ENCODE results near the gene ZNF74.
"Not testable (repeated sequence)": the region's sequence is repeated elsewhere in the genome, so short reads cannot be mapped to it uniquely, and the experiment has no call there.

The ZNF74 gene

DNA sequence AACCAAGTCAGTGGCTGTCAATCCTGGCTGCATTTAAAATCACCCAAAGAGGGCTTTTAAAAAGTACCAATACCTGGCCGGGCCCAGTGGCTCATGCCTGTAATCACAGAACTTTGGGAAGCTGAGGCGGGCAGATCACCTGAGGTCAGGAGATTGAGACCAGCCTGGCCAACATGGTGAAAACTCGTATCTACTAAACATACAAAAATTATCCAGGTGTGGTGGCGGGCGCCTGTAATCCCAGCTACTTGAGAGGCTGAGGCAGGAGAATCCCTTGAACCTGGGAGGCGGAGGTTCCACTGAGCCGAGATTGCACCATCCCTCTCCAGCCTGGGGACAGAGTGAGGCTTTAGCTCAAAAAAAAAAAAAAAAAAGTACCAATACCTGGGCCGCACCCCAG is 17.7 kb upstream of the ZNF74 start:
- not testable (repeated sequence) for DNase-seq (ENCODE audit: low read depth in 3 of 3)

- DNase-seq (ENCODE audit: low read depth in 3 of 3): not testable (repeated sequence)
Measured at GRCh38 chr22:20376983-20377382, 17.0 kb upstream of the ZNF74 start.

DNA sequence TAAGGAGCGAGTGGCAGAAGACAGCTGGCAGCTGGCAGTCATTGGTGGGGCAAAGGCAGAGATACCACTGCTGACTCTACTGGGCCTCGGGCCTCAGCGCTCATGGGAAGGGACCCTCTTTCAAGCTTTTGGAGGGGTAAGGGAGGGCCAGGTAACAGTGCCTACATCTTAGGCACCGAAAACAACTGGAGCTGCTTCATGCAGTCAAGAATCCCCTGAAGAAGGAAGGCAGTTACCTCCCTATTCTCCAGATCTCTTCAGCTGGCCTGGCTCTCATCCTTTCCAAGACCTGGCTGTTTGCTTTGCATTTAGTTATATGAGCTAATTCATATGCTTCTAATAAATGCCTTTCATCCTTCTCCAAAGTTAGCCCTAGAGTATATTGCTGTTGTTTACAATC is 15.8 kb upstream of the ZNF74 start:
- DNase-seq (ENCODE audit: low read depth in 3 of 3): no peak

DNA sequence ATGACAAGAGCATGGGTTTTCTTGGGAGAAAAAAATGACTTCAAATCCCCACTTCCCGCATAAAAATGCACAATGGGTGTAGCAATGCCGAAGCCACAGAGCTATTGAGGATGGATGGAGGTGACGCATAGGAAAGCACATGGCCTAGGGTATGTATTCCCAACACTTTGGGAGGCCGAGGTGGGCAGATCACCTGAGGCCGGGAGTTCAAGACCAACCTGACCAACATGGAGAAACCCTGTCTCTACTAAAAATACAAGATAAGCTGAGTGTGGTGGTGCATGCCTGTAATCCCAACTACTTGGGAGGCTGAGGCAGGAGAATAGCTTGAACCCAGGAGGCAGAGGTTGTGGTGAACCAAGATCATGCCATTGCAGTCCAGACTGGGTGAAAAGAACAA is 15.3 kb upstream of the ZNF74 start:
- DNase-seq (ENCODE audit: low read depth in 3 of 3): not testable (repeated sequence)

DNA sequence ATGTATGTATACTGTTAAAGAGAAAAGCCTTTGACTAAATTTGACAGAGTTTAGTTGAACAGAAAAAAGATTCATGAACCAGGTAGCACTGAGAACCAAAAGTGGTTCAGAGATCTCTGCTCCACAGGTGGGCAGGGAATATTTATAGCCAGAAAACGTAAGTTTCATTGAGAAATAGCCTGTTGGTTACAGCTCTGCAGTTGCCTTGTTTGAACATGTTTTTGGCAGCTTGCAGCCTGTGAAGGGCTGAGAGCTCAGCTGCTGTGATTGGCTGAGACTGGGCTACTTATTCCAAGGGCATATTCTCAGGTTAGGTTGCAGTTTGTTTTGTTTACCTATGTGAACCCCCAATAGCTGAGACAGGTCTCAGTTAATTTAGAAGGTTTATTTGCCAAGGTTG is 13.5 kb upstream of the ZNF74 start:
- no peak for DNase-seq (ENCODE audit: low read depth in 3 of 3)

DNA sequence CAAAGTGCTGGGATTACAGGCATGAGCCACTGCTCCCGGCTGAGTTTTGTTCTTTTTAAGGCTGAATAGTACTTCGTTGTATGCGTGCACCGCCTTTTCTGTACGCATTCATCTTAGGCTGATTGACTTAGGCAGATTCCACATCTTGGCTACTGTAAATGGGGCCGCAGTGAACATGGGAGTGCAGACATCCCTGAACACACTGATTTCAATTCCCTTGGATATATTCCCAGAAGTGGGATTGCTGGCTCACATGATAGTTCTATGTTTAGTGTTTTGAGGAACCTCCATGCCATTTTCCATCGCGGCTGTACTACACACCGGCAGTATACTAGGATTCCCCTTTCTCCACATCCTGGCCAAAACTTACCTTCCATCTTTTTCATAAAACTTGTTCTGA is 10.4 kb upstream of the ZNF74 start:
- no peak for DNase-seq (ENCODE audit: low read depth in 3 of 3)

DNA sequence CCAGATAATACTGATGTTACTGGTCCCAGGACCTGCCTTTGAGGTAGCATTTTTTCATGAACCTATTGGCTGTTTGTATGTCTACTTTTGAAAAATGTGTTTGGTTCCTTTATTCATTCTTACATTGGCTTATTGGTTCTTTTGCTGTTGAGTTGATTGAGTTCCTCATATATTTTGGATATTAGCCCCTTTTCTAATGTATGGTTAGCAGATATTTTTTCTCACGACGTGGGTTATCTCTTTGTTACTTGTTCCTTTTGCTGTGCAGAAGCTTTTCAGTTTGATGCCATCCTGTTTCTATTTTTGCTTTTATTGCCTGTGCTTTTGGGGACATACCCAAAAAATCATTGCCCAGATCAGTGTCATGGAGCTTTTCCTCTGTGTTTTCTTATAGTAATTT is 9.8 kb upstream of the ZNF74 start:
- no peak for DNase-seq (ENCODE audit: low read depth in 3 of 3)

GRCh38 chr22:20384865-20385264 is 9.1 kb upstream of the ZNF74 start:
- no peak for DNase-seq (ENCODE audit: low read depth in 3 of 3)

DNA sequence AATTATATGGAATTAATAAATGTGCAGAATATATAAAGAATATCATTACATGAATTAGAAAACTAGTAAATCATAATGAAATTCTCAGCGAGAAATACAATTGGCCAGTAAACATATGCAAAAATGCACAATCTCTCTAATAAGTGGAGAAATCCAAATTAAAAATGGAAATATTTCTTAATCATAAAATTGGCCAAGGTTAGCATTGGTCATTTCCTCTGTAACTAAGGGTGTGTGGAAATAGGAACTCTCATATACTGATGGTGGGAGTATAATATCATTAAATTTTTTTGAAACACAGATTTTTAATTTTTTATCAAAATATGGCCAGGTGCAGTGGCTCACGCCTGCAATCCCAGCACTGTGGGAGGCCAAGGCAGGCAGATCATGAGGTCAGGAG is 7.6 kb upstream of the ZNF74 start:
- DNase-seq (ENCODE audit: low read depth in 3 of 3): no peak

- DNase-seq (ENCODE audit: low read depth in 3 of 3): no peak
Measured at GRCh38 chr22:20386972-20387371, 7.0 kb upstream of the ZNF74 start.

DNA sequence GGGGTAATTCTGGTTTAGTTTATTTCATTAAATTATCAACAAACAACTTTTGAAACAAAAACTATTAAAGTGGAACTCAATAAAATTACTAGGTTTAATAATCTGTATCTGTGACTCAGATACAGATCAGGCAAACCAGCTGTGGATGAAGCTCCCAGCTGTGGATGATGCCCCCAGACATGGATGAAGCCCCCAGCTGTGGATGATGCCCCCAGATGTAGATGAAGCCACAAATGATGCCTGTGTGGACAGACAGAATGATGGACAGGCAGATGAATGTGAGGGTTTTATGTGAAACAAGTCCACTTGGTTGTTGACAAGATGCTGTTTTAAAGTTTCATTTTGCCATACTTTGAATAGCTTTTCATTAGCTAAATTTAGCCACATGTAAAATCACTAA is 5.8 kb upstream of the ZNF74 start:
- no peak for DNase-seq (ENCODE audit: low read depth in 3 of 3)

DNA sequence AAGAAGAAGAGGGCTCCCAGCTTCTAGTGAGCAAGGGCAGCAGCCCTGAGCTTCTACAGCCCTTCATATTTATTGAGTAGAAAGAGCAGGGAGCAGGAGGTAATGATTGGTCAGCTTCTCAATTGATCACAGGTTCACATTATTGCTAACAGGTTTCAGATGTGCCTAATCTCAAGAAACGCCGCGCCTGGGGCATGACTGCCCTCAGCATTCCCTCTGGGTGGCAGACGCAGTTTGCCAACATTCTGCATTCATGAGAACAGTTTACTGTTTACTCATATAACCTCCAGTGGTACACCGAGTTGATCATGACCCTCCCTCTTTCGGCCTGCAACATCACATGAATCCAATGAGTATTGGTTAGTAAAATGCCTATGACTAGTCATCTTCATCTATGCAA is 4.7 kb upstream of the ZNF74 start:
- no peak for DNase-seq (ENCODE audit: low read depth in 3 of 3)

DNA sequence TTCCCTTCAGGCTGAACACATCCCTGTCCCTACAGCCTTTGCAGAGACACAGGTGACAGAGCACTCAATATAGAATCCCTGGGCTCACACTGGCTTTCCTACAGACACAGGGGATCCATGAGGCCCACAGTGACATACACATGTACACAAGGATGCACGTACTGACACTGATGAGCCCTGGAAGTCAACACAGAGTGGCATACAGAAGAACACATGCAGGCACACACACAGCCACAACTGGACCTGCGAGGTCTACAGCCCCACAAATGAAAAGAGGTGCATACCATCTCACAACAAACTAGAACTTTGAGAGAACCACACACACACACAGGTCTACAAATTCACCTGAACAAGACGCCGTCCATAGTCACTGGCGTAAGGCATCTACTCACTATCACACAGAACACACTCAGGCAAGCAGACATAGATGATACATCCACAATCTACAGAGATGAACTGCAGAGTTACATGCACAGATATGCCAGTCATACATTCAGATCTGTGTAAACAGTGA is 3.5 kb upstream of the ZNF74 start:
- DNase-seq (ENCODE audit: low read depth in 3 of 3): no peak

DNA sequence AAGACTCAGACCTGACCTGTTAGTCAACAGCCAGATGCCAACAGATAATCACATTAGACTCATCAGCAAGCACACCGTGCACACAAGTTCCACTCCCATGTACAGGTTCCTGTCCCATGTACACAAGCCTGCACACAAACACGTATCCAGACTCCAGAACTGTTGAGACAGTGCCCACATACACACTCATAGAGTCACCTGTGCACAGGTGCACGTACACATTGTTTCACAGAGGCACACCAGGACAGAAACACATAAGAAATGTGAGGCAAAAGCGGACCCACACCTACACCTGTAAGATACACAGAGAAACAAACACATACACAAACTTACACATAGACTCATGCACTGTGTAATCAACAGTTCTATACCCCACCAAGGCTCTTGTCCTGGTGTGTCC is 2.7 kb upstream of the ZNF74 start:
- DNase-seq (ENCODE audit: low read depth in 3 of 3): no peak

DNA sequence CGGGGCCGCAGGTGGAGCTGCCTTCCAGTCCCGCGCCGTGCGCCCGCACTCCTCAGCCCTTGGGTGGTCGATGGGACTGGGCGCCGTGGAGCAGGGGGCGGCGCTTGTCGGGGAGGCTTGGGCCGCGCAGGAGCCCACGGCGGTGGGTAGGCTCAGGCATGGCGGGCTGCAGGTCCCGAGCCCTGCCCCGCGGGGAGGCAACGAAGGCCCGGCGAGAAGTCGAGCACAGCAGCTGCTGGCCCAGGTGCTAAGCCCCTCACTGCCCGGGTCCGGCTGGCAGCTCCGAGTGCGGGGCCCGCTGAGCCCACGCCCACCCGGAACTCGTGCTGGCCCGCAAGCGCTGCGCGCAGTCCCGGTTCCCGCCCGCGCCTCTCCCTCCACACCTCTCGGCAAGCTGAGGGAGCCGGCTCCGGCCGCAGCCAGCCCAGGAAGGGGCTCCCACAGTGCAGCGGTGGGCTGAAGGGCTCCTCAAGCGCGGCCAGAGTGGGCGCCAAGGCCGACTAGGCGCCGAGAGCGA is 1.5 kb upstream of the ZNF74 start:
- not testable (repeated sequence) for DNase-seq (ENCODE audit: low read depth in 3 of 3)

DNA sequence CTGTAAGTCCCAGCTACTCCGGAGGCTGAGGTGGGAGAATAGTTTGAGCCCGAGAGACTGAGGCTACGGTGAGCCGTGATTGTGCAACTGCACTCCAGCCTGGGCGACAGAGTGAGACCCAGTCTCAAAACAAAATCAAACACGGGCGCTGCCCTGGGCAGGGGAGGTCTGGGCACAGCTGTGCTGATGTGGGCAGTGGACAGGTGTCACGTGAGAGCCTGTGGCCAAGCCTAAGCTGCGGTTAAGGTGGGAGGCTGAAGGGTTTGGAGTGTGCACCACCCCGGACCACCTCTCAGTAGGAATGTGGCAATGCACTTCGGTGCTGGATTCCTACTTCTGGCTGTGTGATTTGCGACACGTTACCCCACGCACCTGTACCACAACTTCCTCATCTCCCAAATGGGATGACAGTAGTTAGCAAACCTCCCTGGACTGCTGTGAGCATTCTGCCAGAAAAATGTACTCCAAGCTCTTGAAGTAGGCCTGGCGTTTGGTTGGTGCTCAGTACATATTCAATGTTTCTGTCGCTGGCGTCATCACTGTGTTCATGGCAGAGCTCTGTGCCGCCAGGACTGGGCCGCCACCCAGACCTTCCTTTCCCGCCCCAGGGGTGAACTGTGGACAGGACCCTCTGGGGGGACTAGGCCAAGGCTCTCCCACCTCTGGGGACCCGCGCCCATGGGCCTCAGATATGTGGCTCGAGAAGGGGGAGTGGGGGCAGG is 807 bp upstream of the ZNF74 start:
- DNase-seq (ENCODE audit: low read depth in 3 of 3): no peak

GRCh38 chr22:20395181-20395906 is 1.4 kb downstream of the ZNF74 start:
- DNase-seq (ENCODE audit: low read depth in 3 of 3): no peak

DNA sequence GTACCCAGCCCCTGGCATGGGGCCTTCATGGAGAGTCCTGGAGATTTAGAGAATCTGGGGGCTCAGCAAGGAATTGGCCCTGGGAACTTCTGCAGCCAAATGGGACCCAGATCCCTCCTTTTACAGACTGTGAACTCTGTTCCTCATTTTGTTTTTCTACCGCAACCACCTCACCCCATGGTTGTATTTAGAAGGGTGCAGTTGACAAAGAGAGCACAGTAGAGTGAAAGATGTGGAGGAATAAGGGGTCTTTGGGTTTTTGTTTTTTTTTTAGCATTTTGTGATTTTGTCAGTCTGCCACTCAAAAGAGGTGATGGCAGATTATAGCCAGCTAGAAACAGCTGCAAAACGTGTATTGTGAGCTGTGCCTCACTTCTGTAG is 1.9 kb downstream of the ZNF74 start:
- no peak for DNase-seq (ENCODE audit: low read depth in 3 of 3)

DNA sequence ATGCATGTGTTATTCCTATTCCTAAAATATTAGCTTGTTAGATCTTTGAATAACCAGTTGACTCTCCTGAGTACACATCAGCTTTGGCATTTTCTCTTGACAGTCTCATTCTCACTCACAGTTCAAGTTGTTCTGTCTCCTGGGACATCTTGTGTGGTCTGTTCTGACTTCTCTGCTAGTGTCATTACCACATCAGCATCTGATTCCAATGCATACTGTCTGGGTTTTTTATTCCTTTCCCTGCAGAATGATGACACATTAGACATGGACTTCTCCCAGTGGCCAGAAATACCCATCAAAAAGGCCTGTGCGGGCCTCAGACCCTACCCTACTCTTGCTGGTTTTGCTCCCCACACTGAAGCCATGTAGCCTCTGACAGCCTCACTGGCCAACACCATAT is 2.7 kb downstream of the ZNF74 start:
- DNase-seq (ENCODE audit: low read depth in 3 of 3): no peak

DNA sequence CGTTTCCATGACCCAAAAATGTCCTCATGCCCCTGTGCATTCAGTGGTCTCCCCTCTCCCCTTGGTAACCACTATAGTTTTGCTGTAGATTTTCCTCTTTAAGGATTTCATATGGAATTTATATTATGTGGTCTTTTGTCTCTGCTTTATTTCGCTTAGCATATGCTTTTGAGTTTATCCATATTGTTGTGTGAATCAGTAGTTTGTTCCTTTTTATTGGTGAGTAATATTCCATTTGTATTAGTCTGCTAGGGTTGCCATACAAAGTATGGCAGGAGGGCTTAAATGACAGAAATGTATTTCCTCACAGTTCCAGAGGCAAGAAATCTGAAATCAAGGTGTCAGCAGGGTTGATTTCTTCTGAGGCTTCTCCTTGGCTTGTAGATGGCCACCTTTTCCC is 3.5 kb downstream of the ZNF74 start:
- DNase-seq (ENCODE audit: low read depth in 3 of 3): no peak

- DNase-seq (ENCODE audit: low read depth in 3 of 3): no peak
Measured at GRCh38 chr22:20398420-20398819, 4.5 kb downstream of the ZNF74 start.

DNA sequence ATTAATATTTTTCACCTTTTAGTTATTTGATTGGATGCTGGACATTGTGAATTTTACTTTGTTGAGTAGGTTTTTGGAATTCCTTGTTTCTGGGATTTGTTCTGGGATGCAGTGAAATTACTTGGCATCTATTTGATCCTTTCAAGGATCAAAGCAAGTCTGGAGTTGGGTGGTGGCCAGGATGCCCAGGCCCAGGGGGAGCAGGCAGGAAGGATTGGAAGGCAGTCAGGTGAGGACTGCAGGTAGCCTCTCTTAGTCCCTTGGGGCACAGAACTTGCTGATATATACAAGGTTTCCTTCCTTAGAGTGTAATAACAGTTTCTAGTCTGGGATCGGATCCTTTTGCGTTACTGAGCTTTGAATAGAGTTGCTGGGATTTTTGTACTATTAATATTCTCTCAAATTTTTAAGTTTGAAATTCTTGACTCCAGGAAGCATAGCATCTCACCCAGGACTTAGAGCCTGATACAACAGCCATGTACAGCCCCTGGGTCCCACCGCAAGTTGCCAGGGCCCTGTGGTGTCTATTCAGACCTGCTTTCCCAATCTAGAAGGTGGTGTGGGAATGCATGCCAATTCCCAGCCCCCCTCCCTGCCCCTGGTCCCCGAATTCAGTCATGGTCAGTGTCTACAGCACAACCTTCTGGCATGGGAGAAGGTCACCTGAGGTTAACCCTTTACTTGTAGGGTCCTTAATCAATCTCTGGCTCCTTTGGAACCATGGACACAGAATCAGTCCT is 6.1 kb downstream of the ZNF74 start:
- no peak for DNase-seq (ENCODE audit: low read depth in 3 of 3)

Data from stimulated activated CD4-positive, alpha-beta T cell treated with anti-CD3 and anti-CD28 coated beads, TNF-alpha, amount 100 ng/mL, for 24 hours (primary cell).